GM19324 (cell line): ENCODE measurements around the gene CPAMD8.
"Not testable (repeated sequence)": the region's sequence is repeated elsewhere in the genome, so short reads cannot be mapped to it uniquely, and the experiment has no call there.

Source experiments
- ATAC-seq: cut with Tn5 transposase; IDR thresholded peaks from one replicate; pipeline ENCODE4 v1.9.1; 2021; ENCODE audit warnings: mild to moderate bottlenecking, moderate library complexity; ENCODE audit not compliant: unreplicated experiment, low FRiP score

The CPAMD8 gene

GRCh38 chr19:16878181-16878965 is 148.2 kb downstream of the CPAMD8 start:
- ATAC-seq: no peak

DNA sequence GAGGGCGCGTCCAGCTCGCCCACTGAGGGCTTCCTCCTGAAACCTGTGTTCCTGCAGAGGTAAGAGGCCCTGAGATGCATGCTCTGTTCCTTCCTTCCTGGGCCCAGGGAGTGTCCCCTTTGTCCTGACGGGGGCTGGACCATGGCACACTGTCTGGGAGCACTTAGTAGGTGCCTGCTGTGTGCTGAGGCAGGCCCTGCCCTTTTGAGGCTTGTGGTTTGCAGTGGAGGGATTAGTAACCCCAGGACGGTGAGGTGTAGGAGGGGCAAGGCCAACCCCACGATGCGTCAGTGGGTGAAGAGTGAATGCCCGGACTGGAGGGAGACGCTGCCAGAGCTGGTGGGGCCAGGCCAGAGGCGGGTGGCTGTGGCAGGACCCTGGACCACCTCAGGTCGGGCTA is 149.0 kb downstream of the CPAMD8 start:
- ATAC-seq: no peak

DNA sequence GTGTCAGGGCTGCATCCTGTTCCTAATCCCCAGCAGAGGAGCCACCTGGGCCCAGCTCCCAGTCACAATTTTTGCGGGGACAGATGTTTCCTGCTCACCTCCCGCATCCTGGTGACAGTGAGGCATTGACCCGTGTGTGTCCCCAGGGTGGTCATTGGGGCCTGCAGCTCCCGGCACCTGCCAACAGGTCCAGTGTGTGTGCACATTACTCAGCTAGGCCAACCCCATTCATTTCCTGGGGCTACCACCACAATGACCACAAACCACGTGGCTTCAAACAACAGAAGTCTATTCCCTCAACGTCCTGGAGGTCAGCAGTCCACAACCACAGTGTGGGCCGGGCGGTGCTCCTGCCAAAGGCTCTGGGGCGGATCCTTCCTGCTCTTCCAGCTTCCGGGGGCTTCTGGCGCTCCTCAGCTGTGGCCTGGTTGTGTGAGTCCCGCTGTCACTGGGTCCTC is 149.7 kb downstream of the CPAMD8 start:
- no peak for ATAC-seq

DNA sequence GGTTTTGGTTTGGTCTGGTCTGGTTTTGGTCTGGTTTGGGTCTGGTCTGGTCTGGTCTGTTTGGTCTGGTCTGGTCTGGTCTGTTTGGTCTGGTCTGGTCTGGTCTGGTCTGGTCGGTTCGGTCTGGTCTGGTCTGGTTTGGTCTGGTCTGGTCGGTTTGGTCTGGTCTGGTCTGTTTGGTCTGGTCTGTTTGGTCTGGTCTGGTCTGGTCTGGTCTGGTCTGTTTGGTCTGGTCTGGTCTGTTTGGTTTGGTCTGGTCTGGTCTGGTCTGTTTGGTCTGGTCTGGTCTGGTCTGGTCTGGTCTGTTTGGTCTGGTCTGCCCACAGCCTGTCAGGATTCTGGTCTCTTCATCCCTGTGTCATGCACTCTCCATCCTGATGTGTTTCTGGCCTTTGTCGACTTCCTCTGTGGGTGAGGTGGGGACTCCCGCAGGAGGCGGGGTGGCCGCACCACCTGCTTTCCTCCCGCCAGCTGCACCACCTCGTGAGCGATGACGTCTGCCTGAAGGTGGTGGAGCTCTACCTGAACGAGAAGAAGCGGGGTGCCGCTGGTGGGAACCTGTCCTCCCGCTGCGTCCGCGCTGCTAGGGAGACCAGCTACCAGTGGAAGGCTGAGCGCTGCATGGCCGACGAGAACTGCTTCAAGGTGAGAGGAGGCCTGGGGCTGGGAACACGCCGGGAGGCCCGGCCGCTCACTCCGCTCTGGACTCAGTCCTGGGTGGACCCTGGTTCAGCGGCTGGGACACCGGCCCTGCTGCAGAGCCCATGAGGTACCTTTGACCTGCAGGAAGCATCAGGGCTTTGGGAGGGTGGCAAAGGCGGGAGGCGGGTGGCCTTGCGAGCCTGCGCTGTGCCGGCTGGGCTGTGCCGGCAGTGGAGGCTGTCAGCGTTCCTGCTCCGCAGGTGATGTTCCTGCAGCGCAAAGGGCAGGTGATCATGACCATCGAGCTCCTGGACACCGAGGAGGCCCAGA is 150.7 kb downstream of the CPAMD8 start:
- ATAC-seq: no peak

- not testable (repeated sequence) for ATAC-seq
These were observed 151.7 kb downstream of the CPAMD8 start for GRCh38 chr19:16874978-16875299.

DNA sequence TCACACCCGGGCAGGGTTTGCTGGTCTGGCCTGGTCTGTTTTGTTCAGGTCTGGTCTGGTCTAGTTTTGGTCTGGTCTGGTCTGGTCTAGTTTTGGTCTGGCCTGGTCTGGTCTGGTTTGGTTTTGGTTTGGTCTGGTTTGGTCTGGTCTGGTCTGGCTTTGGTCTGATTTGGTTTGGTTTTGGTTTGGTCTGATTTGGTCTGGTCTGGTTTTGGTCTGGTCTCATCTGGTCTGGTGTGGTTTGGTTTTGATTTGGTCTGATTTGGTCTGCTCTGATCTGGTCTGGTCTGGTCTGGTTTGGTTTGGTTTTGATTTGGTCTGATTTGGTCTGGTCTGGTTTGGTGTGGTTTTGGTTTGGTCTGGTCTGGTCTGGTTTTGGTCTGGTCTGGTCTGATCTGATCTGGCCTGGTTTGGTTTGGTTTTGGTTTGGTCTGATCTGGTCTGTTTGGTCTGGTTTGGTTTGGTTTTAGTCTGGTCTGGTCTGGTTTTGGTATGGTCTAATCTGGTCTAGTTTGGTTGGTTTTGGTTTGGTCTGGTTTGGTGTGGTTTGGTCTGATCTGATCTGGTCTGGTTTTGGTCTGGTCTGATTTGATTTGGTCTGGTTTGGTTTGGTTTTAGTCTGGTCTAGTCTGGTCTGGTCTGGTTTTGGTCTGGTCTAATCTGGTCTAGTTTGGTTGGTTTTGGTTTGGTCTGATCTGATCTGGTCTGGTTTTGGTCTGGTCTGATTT is 152.2 kb downstream of the CPAMD8 start:
- ATAC-seq: no peak

GRCh38 chr19:16873594-16873993 is 153.0 kb downstream of the CPAMD8 start:
- no peak for ATAC-seq

- no peak for ATAC-seq
These were observed 153.9 kb downstream of the CPAMD8 start for GRCh38 chr19:16872728-16873127.

DNA sequence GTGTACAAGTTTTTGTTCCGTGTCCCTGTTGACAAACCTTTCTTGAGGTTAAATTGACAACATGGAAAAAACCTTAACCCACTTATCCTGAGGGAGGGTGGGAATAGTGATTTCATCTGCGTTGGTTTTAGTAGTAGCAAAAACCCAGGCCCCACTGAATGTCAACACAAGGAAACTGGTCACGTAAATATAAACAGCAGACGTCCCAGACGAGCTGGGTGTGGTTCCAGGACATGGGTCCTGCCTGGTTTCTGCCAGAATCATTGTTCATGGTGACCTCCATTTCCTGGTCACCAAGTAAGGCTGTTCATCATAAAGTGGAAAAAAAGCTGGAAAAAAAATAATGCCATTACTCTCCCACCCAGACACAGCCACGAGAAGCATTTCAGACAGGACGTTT is 154.7 kb downstream of the CPAMD8 start:
- ATAC-seq: no peak

- no peak for ATAC-seq
These were observed 157.2 kb downstream of the CPAMD8 start for GRCh38 chr19:16869331-16869972.

DNA sequence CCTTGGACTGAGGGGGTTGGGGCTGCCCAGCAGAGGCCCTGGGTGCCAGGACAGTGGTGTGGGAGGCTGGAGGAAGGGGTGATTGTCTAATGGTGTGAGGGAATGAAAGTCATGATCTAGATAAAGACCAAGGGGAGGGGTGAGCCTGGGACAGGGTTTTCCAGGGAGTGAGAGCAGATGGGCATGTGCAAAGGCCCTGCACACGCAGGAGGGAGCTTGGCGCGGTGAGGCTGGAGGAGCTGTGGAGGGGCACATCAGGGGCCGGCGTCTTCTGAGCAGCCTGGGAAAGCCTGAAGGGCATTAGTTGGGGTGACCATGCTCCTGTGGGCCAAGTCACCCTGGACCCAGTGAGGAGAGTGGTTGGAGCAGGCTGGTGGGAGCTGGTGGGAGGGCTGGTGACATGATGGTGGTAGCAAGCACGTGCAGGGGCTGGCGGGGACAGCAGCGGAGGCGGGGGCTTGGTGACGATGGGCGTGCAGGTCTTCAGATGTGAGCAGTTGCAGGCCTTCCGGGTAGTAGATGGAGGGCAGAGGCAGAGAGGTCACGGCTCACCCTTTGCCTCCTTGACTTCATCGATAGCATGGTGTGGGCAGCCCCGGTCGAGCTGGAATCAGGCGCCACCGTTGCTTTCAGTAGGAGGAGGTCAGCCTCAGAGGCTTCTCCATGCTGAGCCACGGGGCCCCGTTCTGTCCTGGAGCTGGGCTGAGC is 158.0 kb downstream of the CPAMD8 start:
- no peak for ATAC-seq

DNA sequence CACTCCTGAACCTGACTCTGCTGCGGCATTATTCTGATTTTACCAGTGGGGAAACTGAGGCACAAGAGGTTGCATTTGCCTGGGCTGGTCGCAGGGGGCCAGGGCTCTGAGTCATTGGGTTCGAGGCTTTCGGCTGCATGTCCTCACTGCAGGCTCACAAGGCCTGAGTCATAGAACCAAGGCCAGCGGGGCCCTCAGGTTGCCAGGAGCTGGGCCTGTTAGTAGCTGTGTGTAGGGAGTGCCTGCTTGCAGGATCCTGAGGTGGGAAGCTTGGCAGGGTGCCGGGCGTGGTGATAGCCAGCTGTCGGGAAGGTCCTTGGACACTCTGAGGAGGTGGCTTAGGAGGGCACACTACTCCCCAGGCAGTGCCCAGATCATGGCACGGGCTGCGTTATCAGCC is 159.4 kb downstream of the CPAMD8 start:
- ATAC-seq: no peak

DNA sequence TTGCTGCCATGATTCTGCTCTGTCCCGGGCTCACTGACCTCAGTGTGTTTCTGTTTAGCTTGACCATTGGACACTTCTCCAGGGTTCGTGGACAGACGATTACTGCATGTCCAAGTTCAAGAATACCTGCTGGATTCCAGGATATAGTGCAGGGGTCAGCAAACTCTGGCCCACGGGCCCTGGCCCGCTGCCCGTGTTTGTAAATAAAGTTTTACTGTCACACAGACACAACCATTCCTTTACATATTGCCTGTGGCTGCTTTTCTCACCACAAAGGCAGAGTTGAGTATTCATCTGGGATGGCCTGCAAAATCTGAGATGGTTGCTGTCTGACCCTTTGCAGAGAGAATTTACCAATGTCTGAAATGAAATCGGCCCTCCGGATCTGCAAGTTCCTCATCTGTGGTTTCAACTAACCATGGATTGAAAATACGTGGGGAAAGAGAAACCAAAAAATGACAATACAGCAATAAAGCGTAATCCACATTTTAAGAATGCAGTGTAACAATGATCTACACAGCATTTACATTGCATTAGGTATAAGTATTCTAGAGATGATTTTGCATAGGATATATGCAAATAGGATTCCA is 163.7 kb downstream of the CPAMD8 start:
- ATAC-seq: no peak

- no peak for ATAC-seq
These were observed 164.8 kb downstream of the CPAMD8 start for GRCh38 chr19:16861834-16862233.

GRCh38 chr19:16861011-16861410 is 165.6 kb downstream of the CPAMD8 start:
- no peak for ATAC-seq

DNA sequence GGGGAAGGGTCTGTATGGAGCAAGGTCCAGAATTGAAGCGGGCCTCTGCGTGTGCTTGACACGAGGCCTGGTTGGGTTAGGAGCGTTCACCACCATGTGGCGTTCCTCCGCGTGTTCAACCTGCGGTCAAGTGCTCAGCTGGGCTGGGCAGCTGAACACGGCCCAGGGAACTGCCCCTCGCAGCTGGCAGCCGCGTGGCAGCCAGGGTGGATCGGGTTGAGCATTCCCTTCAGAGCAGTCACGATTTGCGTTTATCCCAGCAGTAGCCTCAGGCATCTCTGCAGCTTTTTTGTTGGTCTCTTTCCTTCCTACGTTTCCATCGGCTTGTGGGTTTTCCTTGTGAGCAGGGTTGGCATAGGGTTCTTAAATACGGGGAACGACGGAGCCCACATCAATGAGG is 166.5 kb downstream of the CPAMD8 start:
- ATAC-seq: no peak

- ATAC-seq: no peak
These were observed 167.0 kb downstream of the CPAMD8 start for GRCh38 chr19:16859626-16860025.

DNA sequence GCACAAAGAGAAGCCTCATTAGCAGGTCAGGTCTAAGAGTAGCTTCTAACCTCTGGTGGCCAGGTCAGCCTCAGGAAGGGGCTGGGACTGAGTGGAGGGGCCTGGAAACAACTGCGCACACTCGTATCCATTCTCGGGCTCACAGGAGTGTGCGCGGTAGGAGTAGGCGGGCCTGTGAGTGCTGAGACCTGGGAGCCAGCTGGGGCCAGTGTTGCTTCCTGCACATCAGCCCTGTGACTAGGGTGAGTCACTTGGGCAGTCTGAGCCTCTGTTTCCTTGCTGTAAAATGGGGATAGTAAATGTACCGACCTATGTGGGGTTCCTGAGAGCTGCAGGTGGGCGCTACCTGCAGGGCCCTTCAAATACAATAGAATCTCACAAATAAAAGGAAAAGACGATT is 170.5 kb downstream of the CPAMD8 start:
- no peak for ATAC-seq

DNA sequence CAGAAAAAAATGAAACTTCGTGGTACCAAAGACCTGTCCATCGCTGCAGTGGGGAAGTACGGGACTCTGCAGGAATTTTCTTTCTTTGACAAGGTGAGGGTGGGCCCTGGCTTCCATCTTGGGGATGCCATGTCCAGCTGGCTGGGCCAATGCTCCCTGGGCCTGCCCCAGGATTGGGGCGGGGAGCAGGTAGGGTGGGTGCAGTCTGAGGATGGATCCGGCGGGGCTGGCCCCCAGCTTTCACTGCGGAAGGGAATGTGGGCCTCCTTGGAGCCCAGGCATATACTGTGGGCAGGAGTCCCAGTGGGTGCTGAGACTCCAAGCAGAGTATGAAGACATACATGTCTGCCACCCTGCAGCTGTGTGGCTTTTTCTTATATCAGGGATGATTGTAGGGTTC is 173.5 kb downstream of the CPAMD8 start:
- no peak for ATAC-seq
